ENCODE measurements around the gene CDKL2.
"Not testable (repeated sequence)": the region's sequence is repeated elsewhere in the genome, so short reads cannot be mapped to it uniquely, and the experiment has no call there.

CDKL2 gene

DNA sequence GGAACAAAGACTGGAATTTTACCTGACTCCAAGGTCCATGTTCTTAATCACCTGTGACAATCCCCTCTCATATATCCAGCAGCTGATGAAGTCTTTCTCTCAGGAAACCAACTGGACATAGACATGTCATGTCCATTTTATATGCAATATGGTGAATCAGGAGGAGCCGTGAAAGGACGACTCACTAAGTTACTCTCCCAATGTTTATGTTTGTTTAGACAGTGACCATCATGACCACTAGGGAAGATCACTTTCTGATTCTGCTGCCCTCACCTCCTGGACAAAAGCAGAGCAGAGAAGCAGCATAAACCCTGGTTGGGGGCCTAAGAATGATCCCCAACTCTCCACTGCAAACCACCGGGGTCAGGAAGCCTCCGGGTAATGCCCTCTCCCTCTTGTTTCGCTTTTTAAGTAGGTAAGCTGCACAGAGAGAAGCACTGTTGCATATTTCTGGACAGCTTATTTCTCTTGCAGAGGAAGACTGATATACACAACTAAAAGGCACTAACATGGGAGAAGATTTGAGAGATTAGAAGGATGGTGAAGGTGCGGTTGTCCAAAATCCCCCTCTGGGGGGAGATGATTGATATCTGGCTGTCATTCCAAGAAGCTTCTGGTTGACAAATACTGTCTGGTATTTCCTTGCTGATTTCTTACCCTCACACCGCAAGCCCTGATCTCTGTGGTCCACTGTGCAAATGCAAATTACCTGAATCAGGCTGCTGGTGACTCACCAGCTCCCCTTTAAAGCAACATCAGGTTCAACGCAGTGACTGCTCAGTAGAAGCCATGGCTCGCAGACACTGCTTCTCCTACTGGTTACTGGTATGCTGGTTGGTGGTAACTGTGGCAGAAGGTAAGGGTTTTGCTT lies 74.8 kb downstream of the CDKL2 start, which contains the start of gene ODAPH:
TSS of gene ODAPH (plus strand) at position 773 of the 871 bp plus-strand sequence. CDS start at position 790, 17 bp downstream.
- DNase-seq (ENCODE audit: low read depth in 2 of 2): no peak

GRCh38 chr4:75552452-75552851 lies 77.9 kb downstream of the CDKL2 start:
- DNase-seq (ENCODE audit: low read depth in 2 of 2): no peak

- DNase-seq (ENCODE audit: low read depth in 2 of 2): no peak
Observed at GRCh38 chr4:75549019-75549418, 81.3 kb downstream of the CDKL2 start.

DNA sequence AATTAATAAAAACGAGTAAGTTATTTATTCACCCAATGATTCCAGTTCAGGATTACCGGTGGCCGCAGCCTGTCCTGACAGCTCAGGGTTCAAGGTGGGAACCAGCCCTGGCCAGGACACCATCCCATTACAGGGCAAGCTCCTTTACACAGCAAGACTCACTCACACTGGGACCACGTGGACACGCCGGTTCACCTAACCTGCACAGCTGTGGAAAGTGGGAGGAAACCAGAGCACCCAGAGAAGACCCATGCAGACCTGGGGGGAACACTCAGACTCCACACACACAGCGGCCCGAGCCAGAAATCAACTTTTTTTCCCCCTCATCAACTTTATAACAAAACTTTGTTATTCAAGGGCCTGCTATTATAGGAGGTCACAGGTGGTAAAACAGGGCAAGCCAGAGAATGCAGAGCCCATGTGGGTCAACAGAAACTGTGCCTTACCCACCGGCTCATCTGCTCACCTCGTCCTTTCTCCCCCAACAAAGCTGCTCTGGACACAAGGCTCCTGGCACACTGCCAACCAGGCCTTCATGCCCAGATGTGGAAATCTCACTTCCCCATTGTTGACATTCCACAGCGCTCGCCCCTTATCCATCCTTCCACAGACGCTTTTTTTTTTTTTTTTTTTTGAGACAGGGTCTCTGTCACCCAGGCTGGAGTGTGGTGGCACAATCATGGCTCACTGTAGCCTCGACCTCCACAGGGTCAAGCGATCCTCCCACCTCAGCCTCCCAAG lies 82.5 kb downstream of the CDKL2 start:
- no peak for DNase-seq (ENCODE audit: low read depth in 2 of 2)

DNA sequence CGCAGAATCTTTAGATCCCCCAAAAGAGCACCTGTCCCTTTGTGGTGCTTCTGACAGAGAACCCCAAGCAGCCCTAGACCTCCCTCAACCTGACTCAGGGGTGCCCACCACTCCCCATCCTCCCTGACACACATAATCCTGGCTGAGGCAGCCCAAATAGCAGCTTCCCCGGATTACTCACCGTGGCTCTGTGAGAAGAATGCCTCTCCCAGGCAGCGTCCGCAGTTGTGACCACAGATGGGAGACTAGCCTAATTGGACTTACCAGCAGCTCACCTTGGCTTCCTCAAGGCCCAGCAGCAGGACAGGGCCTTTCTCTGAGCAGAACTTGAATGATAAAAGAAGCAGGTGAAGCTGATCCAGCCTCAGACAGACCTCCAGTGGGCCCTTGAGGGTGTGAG lies 84.8 kb downstream of the CDKL2 start:
- DNase-seq (ENCODE audit: low read depth in 2 of 2): no peak

DNA sequence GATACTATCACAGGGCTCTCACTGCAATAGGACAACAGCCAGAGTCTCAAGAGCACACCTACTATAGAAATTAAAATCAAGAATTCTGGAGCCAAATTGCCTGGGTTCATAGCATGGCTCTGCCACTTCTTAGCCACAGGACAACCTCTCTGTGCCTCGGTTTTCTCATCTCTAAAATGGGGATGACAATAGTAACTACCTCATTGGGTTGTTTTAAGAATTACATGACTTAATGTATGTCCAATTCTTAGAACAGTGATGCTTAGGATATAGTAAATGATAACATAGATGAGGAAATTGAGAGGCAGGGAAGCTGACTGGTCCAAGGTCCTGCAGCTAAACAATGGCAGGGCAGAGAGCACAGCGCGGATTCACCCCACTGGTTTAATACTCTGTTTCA lies 85.5 kb downstream of the CDKL2 start:
- no peak for DNase-seq (ENCODE audit: low read depth in 2 of 2)

- DNase-seq (ENCODE audit: low read depth in 2 of 2): not testable (repeated sequence)
Observed at GRCh38 chr4:75544220-75544619, 86.1 kb downstream of the CDKL2 start.

DNA sequence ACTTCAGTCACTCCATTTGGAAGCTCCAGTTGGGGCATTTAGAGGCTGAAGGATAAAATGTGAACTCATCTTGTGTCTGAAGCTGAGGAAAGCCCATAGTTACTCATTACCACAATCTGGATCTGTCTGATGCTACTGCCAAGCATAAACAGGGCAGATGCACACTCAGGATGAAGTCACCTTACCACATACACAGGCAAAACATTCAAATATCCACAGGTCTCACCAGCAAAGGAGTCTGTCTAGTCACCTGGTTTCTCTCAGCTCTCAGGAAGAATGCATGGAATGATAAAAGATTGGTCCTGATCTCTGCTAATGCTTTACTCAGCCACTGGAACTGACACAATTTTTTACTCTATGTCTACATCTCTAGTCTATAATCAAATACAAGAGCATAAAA lies 87.5 kb downstream of the CDKL2 start:
- no peak for DNase-seq (ENCODE audit: low read depth in 2 of 2)

DNA sequence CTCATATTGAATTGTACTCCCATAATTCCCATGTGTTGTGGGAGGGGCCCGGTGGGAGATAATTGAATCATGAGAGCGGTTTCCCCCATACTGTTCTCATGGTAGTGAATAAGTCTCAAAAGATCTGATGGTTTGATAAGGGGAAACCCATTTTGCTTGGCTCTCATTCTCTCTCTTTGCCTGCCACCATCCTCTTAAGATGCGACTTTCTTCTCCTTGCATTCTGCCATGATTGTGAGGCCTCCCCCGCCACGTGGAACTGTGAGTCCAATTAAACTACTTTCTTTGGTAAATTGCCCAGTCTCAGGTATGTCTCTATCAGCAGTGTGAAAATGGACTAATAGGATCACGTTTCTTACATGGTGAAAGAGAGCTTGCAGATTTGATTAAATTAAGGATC lies 93.0 kb downstream of the CDKL2 start:
- not testable (repeated sequence) for DNase-seq (ENCODE audit: low read depth in 2 of 2)

- not testable (repeated sequence) for DNase-seq (ENCODE audit: low read depth in 2 of 2)
Observed at GRCh38 chr4:75533926-75534325, 96.4 kb downstream of the CDKL2 start.

DNA sequence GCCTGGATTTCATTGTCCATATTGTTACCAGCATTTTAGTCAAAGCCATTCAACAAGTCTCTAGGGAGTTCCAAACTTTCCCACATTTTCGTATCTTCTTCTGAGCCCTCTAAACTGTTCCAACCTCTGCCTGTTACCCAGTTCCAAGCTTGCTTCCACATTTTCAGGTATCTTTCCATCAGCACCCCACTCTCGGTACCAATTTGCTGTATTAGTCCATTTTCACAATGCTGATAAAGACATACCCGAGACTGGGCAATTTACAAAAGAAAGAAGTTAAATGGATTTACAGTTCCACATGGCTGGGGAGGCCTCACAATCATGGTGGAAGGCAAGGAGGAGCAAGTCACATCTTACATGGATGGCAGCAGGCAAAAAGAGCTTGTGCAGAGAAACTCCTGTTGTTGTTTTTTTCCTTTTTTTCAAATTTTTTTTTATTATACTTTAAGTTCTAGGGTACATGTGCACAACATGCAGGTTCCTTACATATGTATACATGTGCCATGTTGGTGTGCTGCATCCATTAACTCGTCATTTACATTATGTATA lies 96.9 kb downstream of the CDKL2 start:
- not testable (repeated sequence) for DNase-seq (ENCODE audit: low read depth in 2 of 2)

DNA sequence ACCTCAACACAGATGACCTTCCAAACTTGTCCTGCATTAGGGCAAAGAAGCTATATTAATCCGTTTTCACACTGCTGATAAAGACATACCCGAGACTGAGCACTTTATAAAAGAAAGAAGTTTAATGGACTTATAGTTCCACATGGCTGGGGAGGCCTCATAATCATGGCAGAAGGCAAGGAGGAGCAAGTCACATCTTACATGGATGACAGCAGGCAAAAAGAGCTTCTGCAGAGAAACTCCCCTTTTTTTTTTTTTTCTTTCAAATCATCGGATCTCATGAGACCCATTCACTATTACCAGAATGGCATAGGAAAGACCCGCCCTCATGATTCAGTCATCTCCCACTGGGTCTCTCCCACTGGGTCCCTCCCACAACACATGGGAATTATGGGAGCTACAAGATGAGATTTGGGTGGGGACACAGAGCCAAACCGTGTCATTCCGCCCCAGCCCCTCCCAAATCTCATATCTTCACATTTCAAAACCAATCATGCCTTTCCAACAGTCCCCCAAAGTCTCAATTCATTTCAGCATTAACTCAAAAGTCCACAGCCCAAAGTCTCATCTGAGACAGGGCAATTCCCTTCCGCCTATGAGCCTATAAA lies 98.7 kb downstream of the CDKL2 start:
- DNase-seq (ENCODE audit: low read depth in 2 of 2): not testable (repeated sequence)

DNA sequence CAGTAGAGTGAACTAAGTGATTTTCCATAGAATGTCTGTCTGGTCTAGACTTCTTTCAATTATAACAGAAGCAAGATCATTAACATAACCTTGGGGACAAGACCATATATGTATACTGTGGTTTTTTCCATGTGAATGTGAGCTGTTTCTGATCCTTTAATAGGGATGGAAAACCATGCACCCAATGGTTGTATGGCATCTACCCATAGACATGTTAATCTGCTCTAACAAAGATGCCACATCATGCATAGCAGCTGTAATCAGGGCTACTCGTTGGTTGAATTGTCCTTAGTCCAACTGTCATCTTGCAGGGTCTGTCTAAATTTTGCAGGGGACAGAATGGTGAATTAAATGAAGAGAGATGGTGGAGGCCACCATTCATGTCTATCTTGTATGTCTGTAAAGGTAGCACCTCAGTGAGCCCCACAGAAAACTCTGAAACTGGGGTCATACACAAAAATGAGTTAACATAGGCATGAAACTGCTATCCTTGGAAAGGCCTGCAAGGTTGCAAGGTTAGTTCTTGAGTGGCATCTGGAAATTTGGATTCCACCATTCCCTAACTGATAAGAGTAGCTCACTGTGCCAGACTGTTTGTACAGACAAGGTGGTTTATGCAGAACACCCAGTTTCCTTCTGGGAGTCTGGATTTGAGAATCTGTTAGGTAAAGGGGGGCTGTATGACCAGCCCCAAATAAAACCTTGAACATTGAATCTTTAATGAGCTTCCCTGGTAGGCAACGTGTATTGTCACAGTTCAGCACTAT lies 99.6 kb downstream of the CDKL2 start:
- no peak for DNase-seq (ENCODE audit: low read depth in 2 of 2)
